MM.1S (cell line): ENCODE data around the gene MAJIN.
A peak's percentile ranks its signal among the peaks of the same experiment; 100 is the strongest.

ENCODE experiments used
- DNase-seq: peaks from one replicate; pipeline ENCODE4 v3.0.0-alpha.2; 2015
- H2AFZ ChIP-seq: fragments of 300-600 bp; sonication (generic); 2 replicates; pipeline ENCODE4 v1.6.0; 2016; ENCODE audit warnings: antibody characterized with exemption, low read length
- H3F3A ChIP-seq: fragments of 300-600 bp; sonication (generic); 2 replicates; pipeline ENCODE4 v1.6.1; 2016; ENCODE audit warnings: mild to moderate bottlenecking, antibody characterized with exemption, low read length, moderate library complexity, mixed read lengths; ENCODE audit not compliant: insufficient read depth
- H3K27ac ChIP-seq: fragments of 300-600 bp; sonication (generic); 2 replicates; pipeline ENCODE4 v1.5.1; 2016; ENCODE audit warnings: mild to moderate bottlenecking, low read length
- H3K27me3 ChIP-seq: fragments of 300-600 bp; sonication (generic); replicated peaks from 2 replicates; pipeline ENCODE4 v1.6.0; 2016; ENCODE audit warnings: low read length; ENCODE audit not compliant: insufficient read depth
- H3K36me3 ChIP-seq: fragments of 300-600 bp; sonication (generic); replicated peaks from 2 replicates; pipeline ENCODE4 v1.6.1; 2016; ENCODE audit warnings: mild to moderate bottlenecking, low read length, mixed read lengths; ENCODE audit not compliant: insufficient read depth
- H3K4me1 ChIP-seq: fragments of 300-600 bp; sonication (generic); 2 replicates; pipeline ENCODE4 v1.6.1; 2016; ENCODE audit warnings: low read length, mixed read lengths
- H3K4me2 ChIP-seq: fragments of 300-600 bp; sonication (generic); 2 replicates; pipeline ENCODE4 v1.6.0; 2016; ENCODE audit warnings: low read depth, low read length
- H3K4me3 ChIP-seq: fragments of 300-600 bp; sonication (generic); 2 replicates; pipeline ENCODE4 v1.5.1; 2016; ENCODE audit warnings: low read length, mixed read lengths
- H3K79me2 ChIP-seq: fragments of 300-600 bp; sonication (generic); 2 replicates; pipeline ENCODE4 v1.6.1; 2016; ENCODE audit warnings: mixed run types, low read length, mixed read lengths
- H3K9ac ChIP-seq: fragments of 300-600 bp; sonication (generic); 2 replicates; pipeline ENCODE4 v1.6.1; 2016; ENCODE audit warnings: low read length, mixed read lengths
- H3K9me2 ChIP-seq: fragments of 300-600 bp; sonication (generic); replicated peaks from 2 replicates; pipeline ENCODE4 v1.6.1; 2016; ENCODE audit warnings: mild to moderate bottlenecking, low read length, mixed read lengths; ENCODE audit not compliant: insufficient read depth
- H3K9me3 ChIP-seq: fragments of 300-600 bp; sonication (generic); replicated peaks from 2 replicates; pipeline ENCODE4 v1.6.1; 2016; ENCODE audit warnings: mild to moderate bottlenecking, low read length, mixed read lengths; ENCODE audit not compliant: insufficient read depth
- H4K20me1 ChIP-seq: fragments of 300-600 bp; sonication (generic); 2 replicates; pipeline ENCODE4 v1.6.1; 2016; ENCODE audit warnings: mild to moderate bottlenecking, low read length, moderate library complexity, mixed read lengths; ENCODE audit not compliant: insufficient read depth
- CTCF ChIP-seq: fragments of 300-600 bp; sonication (generic); IDR thresholded peaks from 2 replicates; pipeline ENCODE4 v1.5.1; 2016; ENCODE audit warnings: antibody characterized with exemption, low read length, mixed read lengths
- EZH2 ChIP-seq: fragments of 300-600 bp; sonication (generic); optimal IDR thresholded peaks from 2 replicates; pipeline ENCODE3; 2017; ENCODE audit warnings: low read depth, mild to moderate bottlenecking, antibody characterized with exemption, low read length, mixed read lengths
- EZH2phosphoT487 ChIP-seq: fragments of 300-600 bp; sonication (generic); IDR thresholded peaks from 2 replicates; pipeline ENCODE4 v1.6.1; 2018; ENCODE audit warnings: antibody characterized with exemption, low read length

The MAJIN gene

DNA sequence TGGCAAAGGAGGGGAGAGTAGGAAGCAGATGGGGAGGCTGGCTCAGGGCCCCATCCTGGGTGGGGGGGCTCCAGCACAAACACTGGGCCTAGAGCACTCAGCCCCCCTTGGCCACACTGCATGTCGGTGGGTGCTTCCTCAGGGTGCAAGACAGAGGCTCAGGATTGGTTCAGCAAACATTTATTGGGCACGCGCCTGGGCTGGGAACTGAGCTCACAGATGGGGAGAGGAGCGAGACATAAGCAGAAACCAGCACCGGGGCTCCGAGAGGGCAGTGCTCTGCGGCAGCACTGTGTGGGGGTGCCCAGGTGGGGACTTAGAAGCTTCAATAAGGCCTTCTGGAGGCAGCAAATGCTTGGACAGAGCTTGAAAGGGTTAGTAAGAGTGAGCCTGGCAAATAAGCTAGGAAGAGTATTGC lies 81.4 kb downstream of the MAJIN start:
- DNase-seq: no peak
- H3K4me1 ChIP-seq: 0 out of 2 replicates have a peak, but pooled peaks cover 2% of the 10 kb centered on the region
- H3K27ac ChIP-seq: no peak overlapping the region
- no peaks in the 10 kb centered on the region for H3K9me2 ChIP-seq
- no peaks in the 10 kb centered on the region for H3K36me3 ChIP-seq
- TF ChIP-seq EZH2phosphoT487: no peak
- no peak for TF ChIP-seq EZH2
- no peak for TF ChIP-seq CTCF
- no peaks in the 10 kb centered on the region for H3K9me3 ChIP-seq
- H3K79me2 ChIP-seq: no peaks in the 10 kb centered on the region
- peaks cover 6% of the 10 kb centered on the region; the same call in 1 of the 2 replicates for H3K27me3 ChIP-seq
- no peaks in the 10 kb centered on the region for H4K20me1 ChIP-seq
- H3K4me3 ChIP-seq: no peak overlapping the region
- no peak overlapping the region for H2AFZ ChIP-seq
- H3F3A ChIP-seq: no peaks in the 10 kb centered on the region
- no peak overlapping the region for H3K4me2 ChIP-seq
- no peak overlapping the region for H3K9ac ChIP-seq

DNA sequence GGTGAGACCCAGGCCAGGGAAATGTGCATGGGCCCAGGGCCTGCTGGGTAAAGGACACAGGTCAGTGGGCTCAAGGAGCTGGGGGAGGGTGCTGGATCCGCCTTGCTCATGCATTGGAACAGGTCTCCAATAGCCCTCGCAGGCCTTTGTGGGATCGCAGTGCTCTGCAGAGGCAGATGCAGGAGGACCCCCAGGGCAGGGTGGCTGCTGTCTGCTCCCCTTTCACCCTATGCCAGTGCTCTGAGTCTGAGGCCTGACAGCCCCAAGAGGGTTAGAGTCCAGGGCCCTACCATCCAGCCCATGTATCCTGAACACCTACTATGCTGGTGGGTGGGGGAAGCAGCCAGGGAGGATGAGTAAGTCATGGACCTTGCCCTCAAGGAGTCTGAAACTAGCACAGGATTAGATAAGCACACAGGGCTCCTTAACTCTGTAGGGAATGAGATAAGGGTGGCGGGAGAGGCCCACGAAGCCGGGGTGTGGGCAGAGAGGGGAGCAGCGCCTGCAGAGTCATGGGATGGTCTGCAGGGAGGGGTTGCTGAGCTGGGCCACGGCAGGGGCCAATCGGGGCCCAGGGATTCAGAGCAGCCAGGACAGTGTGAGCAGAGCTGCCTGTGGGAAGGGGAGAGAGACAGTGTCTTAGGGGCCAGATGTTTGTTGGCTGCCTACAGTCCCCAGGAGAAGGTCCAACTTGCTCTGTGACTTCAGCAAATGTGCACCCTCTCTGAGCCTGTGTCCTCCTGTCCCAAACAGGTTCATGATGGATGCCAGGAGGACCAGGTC lies 83.0 kb downstream of the MAJIN start:
- Histone ChIP-seq H3K4me2 (no peak overlapping the region), H3K9me3 (no peaks in the 10 kb centered on the region), H2AFZ (no peak overlapping the region), H3K27ac (no peak overlapping the region), H3K27me3 (peaks cover 22% of the 10 kb centered on the region; the same call in 1 of the 2 replicates), H3K4me3 (no peak overlapping the region), H3K36me3 (no peaks in the 10 kb centered on the region), H3K9me2 (no peaks in the 10 kb centered on the region), H3K9ac (no peak overlapping the region), H3K4me1 (0 out of 2 replicates have a peak, but pooled peaks cover 2% of the 10 kb centered on the region), H3K79me2 (no peaks in the 10 kb centered on the region), H3F3A (no peaks in the 10 kb centered on the region), H4K20me1 (no peaks in the 10 kb centered on the region)
- no peak for DNase-seq
- TF ChIP-seq CTCF (no peak), EZH2phosphoT487 (no peak), EZH2 (no peak)

- DNase-seq: no peak
- H3K4me3 ChIP-seq: peak overlapping the region; percentile 40
- no peaks in the 10 kb centered on the region for H3K9me3 ChIP-seq
- no peak for TF ChIP-seq CTCF
- TF ChIP-seq EZH2: no peak
- TF ChIP-seq EZH2phosphoT487: no peak
- no peaks in the 10 kb centered on the region for H3K79me2 ChIP-seq
- H3K4me2 ChIP-seq: peak overlapping the region; percentile 81
- H3K4me1 ChIP-seq: 0 out of 2 replicates have a peak, but pooled peaks cover 2% of the 10 kb centered on the region
- H3K27ac ChIP-seq: no peak overlapping the region
- H4K20me1 ChIP-seq: no peaks in the 10 kb centered on the region
- H3K9ac ChIP-seq: no peak overlapping the region
- H3F3A ChIP-seq: no peaks in the 10 kb centered on the region
- H3K9me2 ChIP-seq: no peaks in the 10 kb centered on the region
- no peaks in the 10 kb centered on the region for H3K36me3 ChIP-seq
- H3K27me3 ChIP-seq: peaks cover 28% of the 10 kb centered on the region
- peak overlapping the region; percentile 58 for H2AFZ ChIP-seq
Observed at GRCh38 chr11:64888406-64888728, 83.5 kb downstream of the MAJIN start.
